Middle frontal gyrus (tissue), 1 donor: ENCODE measurements around the gene NBAS.

Experiments
- DNase-seq: peaks from one replicate; pipeline ENCODE4 v3.0.0-alpha.2; 2015; ENCODE audit warnings: low spot score; ENCODE audit errors: extremely low spot score

The NBAS gene

DNA sequence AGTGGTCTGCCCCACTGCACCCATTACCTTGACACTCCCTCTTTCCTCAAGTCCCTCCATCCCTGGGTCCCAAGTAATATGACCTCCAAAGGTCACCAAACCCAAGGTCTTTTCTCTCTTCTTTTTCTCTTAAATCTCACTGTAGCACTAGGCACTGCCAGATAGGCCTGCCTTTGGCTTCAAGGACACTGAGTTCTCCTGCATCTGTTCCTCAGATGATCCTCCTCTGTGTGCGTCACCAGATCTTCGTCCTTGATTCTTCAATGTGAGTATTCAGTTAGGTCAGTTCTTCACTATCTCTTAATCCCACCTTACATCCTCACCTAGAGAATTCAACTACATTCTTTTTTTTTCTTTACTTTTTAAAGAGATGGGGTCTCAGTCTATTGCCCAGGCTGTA is 249.2 kb downstream of the NBAS start:
- no peak for DNase-seq

DNA sequence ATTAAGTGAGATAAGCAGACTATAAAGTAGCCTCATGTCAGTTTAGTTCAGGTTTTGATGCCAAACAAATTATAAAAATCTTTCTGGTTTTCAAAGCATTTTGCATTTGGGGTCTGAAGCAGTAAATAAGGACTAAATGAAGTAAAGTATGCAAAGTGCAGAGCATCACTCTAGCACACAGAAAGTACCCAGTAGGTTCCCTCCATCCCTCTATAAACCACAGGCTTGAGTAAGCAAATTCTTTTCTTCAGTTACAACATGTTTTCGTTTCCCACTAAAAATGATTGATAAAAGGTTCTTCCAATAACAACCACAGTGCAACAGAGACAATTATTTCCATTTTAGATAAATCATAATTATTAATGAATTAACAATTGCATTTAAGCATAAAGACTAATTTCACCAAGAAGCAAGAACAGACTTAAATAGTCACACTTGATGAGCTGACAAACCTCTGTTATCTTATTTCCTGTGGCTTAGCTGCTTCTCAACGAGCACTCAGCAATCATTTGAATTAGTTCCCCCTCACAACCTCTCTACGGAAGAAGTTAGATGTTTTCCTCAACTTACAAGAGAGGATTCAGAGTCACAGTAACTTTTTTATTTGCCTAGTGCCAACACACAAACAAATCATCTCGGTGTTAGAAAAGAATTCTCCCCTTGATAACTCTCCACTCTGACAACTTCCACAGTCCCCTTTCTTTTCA is 249.8 kb downstream of the NBAS start:
- DNase-seq, result no peak

DNA sequence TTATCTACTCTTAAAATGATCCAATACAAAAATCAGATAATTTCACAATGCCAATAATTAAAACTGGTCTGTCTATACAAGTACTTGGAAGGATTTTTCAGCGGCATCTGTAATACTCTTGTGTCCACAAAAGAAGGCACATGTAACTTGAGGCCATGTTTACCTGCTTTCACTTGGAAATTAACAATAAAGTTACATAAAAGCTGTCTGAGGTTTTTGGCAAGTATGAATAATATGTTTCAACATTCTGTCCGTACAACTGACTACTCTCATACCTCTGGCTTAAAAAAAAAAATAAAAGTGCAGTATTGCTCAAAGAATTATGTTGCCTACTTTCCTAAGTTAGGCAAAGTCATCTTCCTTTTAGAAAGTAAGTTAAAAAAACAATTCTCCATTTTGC is 253.6 kb downstream of the NBAS start:
- DNase-seq, result no peak

DNA sequence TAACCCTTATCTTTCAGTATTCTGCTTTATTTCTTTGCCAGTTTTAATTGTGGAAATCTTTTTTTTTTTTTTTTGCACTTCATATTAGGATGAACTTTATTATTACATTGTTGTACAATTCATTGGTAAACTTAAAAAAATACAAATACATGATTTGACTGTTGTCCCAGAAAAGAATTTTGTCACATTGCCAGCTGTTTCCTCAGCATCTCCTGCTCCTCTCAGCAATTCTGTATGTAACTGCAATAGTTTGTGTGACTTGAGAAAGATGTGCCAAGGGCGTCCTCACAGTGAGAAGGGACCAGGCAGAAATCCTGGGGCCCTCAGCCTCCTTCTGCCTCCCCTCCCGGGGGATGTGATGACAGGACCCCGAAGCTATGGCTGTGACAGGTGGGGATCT is 254.4 kb downstream of the NBAS start:
- no peak for DNase-seq

DNA sequence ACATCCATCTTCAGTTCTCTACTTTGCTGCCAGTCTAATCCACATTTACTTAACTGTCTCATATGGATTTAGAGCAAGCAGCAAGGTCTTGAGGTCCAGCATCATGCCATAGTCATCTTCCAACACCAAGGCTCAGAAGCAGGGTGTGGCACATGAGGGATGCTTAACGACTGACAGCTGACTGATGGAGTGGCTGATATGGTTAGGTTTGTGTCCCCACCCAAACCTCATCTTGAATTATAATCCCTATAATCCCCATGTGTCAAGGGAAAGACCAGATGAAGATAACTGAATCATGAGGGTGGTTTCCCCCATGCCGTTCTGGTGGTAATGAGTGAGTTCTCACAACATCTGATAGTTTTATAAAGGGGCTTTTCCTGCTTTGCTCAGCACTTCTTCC is 257.3 kb downstream of the NBAS start:
- DNase-seq, result no peak

DNA sequence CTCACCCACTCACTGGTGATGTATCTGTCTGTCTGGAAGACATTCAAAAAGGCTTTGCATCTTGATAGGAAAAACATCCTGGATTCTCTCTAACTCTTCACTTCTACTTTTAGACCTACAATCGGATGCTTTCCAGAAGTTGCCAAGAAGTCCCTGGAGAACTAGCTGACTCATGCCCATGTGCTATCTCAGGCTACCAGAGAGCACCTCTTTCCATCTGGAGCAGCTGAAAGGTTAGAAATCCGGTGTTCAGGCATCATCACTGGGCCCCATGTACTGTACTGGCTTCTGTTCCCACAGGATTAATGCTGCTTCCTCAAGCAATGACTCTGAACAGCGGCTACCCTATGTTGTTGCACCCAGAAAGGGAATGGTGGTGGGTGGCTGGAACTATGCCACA is 259.0 kb downstream of the NBAS start:
- DNase-seq, result peak; percentile 17

DNA sequence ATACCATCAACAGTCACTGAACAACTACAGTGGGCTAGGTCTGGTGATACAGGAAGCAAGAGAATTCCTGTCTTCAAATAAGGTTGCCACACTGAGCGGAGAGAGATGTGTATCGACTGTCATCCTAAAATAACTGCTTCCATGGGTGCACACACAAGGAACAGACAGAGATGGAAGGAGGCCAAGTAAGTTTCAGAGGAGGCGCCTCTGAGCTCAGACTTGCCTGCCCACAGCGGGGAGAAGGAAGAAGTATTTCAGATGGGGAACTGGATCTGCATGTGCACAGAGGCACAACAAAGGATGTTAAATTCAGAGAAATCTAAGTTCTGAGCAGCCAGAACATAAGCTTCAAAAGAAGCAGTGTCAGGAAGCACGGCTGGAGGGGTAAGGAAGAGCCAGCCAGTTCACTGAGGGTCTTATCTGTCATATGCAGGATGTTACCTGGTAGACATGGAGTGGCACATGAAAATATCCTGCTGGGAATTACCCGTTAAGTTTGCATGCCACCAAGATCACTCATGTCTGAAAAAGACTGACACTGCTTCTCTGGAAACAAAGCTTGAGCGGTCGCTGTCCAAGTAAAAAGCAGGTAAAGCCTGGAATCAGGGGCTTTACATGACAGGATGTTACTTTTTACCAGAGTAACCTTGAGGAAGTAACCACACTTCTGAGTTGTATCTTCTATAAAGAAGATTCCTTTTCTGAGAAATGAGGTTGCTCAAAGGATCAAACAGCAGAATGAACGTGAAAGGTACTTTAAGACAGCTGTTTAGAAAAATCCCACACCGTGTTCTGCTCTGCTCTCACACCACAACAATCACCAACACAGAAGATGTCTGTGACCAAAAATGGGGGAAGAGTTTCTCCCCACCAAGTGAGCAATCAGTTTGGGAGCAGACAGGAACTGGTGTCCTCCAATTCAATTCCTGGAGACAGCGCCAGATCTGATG is 260.2 kb downstream of the NBAS start:
- DNase-seq, result no peak

DNA sequence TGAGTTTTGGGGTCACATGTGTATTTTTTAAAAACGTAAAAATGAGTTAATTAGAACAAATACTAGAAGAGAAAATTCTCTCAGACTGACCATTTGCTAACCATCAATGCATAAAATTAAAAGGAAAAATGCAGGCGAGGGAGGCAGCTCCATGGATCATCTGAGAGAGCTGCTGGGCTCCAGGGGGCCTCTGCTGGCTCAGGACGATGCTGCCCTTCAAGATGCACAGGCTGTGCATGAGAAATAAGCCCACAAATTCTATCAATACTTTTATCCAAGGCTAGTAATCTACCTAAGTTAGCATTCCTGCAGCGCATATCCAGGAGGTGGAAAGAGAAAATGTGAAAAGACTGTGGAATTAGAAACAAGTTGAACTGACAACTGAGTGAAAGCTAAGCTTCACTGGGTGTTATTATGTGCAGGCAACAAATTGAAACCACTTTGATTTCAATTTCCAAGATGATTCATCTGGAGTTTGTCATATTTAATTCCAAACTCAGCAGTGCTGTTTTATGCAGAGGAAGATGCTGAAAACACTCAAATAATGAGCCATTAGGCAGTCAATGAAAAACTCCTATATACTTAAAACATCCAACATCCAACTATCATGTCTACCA is 261.1 kb downstream of the NBAS start:
- DNase-seq, result no peak

DNA sequence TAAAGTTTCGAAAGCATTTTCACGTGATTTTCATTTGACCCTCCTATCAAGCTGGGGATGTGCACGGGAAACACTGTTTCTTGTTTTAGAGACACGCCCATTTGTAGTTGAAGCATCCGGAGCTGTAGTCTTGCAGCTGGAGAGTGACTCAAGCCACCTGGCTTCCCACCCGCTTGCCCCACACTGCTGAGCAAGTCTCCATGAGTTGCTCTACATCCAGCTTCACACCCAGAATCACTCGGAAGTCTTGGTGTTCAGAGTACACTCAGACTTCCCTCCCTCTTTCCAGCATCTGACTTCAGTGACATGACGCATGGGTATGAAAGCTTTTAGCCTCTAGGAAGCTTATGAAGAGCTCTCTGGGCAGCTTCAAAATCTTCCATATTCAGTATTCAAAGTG is 262.4 kb downstream of the NBAS start:
- DNase-seq, result no peak

DNA sequence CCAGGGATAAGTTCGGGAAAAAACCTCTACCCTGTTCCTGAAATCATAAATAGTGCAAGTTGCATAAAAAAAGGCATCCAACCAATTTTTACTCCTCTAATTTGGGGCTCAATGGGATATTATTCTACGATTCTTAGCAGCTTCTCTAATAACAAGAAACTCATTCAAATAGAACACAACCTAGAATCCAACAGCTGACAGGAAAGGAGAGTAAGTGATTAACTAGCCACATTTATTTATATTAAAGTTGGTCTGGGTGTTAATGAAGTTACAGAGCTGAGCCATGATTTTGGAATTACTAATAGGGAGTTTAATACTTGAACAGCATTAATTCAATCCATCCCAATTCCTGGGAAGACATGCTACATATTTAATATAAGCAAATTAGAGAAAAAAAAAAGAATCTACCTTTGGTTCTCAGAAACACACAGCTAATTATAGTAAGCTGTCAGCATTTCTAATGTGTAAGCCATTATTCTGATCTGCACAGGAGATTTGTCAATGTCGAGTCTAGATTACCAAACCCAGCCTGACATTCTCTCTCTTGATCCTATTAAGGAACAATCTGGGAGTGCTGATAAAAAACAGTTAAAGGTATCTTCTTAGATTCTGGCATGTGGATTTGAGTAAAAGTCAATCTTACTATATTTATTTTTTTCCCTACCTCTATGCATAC is 267.7 kb downstream of the NBAS start:
- DNase-seq, result no peak

DNA sequence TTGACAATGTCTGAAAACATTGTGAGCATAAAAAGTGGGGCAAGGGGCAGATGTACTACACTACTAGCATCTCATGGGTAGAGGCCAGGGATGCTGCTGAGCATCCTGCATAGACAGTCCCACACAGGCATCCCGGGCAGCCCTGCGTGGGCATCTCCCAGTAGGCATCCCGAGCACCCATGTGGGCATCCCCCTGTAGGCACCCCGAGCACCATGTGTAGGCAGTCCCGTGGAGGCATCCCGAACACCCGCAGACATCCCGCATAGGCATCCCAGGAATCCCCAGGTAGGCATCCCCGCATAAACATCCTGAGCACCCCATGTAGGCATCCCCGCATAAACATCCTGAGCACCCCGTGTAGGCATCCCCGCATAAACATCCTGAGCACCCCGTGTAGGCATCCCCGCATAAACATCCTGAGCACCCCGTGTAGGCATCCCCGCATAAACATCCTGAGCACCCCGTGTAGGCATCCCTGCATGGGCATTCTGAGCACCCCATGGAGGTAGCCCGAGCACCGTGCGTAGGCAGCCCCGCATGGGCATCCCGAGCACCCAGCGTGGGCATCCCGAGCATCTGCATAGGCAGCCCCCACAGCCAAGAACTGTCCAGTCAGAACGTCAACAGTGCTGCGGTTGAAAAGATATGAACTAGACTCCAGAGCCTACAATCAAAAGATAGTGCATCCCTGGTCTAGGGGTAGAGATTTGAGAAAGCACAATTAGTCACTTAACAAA is 273.5 kb downstream of the NBAS start:
- no peak for DNase-seq

DNA sequence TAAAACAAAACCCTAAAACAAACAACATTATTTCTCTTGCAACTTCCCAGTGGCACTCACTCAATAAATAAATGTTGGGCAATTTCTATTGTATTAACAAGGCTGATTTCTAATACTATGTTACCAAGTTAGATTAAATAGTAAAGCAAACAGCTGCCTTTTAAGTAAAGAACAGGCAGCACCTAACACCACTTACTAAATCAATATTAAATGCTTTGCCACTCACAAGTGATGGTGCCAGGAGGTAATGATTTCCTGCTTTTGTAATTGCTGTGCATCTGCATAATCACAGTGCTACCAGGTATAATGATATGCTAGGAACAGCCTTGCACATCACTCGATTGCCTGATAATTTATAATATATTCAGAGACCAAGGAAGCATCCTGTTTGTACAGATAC is 276.5 kb downstream of the NBAS start:
- DNase-seq, result no peak

DNA sequence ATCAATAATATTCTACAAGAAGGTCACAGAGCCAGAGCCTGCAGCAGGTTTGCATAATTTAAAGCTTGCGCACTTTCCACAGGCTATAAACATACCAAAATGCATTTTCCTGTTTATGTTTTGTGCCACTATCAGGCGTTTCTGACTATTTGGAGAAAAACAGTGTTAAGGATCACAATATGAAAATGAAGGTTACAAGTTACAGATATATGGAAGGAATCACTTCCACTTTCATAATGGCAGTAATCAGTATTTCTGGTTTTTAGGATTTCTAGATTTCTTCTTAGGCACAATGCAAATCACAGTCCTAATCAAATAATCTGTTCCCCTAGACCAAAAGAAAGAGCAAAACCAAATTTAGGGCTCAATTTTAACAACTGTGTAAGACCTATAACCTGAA is 279.5 kb downstream of the NBAS start:
- no peak for DNase-seq

DNA sequence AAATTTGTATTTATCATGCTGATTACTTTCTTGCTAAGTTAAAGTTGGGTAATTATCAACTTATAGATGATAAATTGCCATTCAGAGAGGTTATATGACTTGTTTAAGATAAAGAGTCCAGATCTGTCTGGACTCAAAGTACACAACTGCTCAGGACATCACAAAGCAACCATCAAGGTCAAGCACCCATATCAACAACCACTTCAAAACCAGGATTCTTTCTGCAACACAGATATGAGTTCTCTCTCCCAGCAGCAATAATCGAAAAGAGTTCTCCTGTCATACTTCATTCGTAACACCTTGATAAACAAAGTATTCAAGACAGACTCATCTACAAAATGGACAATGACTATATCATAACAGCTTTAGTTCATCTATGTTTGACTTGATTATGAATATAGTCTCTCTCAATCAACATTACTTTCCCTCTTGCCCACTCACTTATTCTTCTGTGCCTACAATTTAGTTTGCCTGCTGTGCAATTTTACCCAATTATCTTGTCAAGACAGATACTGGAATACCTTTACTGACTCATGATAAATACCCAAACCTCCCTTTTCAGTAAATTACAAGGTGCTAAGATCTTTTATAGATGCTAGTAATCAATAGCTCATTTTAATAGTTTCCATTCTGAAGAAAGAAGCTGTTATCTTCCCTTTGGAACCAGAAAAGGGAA is 281.8 kb downstream of the NBAS start:
- DNase-seq, result no peak

DNA sequence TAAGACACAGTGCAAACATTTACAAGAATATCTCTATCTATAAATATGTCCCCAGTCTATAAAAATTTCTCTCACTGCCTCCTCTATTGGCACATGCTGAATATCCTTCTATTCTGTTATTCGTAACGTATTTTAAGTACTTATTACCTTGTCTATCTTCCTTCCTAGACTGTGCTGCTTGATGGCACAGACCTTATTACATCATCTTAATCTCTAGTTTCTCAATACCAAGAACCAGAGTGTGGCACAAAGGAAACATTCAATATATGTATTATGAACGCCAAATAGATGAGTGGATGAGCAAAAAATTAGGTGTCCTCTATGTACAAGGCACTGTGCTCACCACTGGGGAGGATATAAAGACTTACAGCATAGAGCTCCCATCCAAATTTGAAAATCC is 282.8 kb downstream of the NBAS start:
- DNase-seq, result no peak

DNA sequence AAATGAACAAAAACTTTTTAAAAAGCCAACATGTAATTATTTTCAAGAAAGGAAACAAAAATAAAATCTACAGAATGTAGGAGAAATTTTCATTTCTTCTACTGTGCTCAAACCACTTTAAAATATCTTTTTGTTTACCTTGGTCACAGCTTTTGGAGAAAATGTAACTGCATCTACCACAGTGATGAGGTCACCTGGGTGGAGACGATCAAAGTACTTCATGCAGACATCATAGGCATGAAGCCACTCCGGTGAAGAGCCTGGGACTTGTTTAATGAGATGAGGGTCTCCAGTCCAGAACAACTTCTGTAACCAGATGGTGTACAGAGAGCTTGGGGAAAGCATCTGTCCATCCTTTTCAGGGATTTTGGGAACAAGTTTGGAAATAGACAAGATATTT is 285.8 kb downstream of the NBAS start:
- DNase-seq, result no peak

DNA sequence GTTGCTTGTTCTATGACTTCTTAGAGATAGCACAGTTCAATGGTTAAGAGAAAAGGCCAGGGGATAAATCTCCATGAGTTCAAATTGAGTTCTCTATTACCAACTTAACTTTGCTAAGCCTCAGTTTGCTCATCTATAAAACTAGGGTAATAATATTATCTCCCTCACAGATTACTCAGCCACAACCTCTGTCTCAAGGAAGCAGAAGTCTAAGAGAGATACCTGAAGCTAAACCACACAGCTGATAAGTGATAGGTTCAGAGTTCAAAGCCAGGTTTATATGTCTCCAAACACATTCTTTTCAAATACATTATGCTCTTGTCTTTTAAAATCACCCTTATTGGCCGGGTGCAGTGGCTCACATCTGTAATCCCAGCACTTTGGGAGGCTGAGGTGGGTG is 287.7 kb downstream of the NBAS start:
- DNase-seq, result no peak

DNA sequence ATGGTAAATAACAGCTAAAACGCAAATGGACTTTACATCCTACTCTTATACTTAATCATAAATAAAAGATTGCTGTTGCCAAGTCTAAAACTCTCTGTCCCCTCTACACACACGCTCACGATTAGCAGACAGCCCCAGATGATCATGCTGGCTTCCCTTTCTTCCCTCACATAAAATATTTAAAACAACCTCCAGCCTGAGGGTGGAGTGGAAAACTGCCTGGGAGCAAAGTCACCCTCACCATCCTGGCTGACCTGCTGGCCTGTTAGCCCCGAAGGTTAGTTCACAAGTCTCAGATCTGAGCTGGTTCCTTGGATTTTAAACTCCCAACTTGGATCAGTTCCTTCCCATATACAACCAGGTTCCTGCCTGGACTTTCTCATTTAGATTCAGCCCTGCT is 288.2 kb downstream of the NBAS start:
- no peak for DNase-seq

DNA sequence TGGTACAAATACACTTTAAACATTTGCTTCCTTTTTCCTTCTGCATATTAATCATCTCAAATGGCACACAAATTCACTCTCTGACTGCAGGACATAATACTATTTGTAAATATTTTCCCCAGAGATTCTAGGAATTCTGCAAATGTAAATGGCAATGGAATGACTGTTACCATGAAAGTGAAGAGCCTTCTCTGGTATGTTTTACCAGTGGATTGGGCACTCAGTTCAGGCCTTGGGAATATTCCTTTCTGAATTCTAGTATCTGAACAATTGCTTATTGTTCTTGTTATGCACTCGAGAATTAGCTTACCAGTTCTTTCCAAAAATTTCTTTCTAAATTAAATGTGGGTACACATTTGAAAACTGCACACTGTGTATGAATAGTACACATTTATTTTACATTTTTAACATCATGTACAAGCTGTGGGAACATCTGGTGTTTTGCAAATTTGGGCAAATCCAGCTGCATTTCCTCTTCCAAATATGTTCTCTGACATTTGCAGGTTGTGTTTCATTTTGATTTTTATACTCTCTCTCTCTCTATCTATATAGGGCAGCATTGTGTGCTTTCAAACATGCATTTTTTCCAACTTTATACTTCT is 289.1 kb downstream of the NBAS start:
- no peak for DNase-seq

DNA sequence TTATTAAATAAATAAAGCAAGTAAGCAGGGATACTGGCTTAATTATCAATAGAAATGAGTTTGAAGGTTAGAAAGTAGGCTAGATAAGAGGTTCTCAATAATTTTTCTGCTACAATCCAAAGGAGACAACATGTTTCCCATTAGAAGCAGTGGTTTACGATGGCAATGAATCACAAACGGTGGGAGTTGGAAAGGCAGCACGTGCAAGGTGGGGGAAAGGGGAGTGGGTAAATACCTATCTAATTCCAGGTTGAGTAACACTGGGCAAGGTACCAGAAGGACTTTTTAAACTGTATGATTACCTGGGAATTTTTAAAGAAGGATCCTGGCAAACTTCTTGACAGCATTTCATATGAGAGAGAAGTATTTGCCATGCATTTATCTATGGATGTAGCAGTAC is 289.9 kb downstream of the NBAS start:
- no peak for DNase-seq
